HEK293 (cell line): ENCODE data around the gene FKBP9.
A peak's percentile ranks its signal among the peaks of the same experiment; 100 is the strongest.

Experiments used
- HIC1 ChIP-seq: fragments of 450-650 bp; formaldehyde crosslinking; IDR thresholded peaks from 2 replicates; pipeline ENCODE4 v1.5.1; 2016; ENCODE audit warnings: missing biosample characterization, missing genetic modification characterization
- IKZF3 ChIP-seq: fragments of 450-650 bp; IDR thresholded peaks from 2 replicates; pipeline ENCODE4 v1.5.0; 2018; ENCODE audit warnings: missing biosample characterization, mild to moderate bottlenecking, missing genetic modification characterization, moderate library complexity
- KLF16 ChIP-seq: fragments of 450-650 bp; formaldehyde crosslinking; IDR thresholded peaks from 2 replicates; pipeline ENCODE4 v1.5.1; 2017; ENCODE audit warnings: missing biosample characterization, missing genetic modification characterization
- SP2 ChIP-seq: fragments of 450-650 bp; formaldehyde crosslinking; IDR thresholded peaks from 2 replicates; pipeline ENCODE4 v1.5.1; 2016; ENCODE audit warnings: missing biosample characterization, missing genetic modification characterization
- SP3 ChIP-seq: fragments of 450-650 bp; formaldehyde crosslinking; IDR thresholded peaks from 2 replicates; pipeline ENCODE4 v1.5.1; 2016; ENCODE audit warnings: missing biosample characterization, missing genetic modification characterization
- SP7 ChIP-seq: fragments of 450-650 bp; formaldehyde crosslinking; IDR thresholded peaks from 2 replicates; pipeline ENCODE4 v1.5.1; 2016; ENCODE audit warnings: missing biosample characterization, missing genetic modification characterization
- WT1 ChIP-seq: fragments of 450-650 bp; formaldehyde crosslinking; IDR thresholded peaks from 2 replicates; pipeline ENCODE4 v1.5.1; 2016; ENCODE audit warnings: missing biosample characterization, missing genetic modification characterization
- YY1 ChIP-seq: fragments of 450-650 bp; formaldehyde crosslinking; IDR thresholded peaks from 2 replicates; pipeline ENCODE4 v1.5.1; 2018; ENCODE audit warnings: missing biosample characterization, missing genetic modification characterization
- ZBTB20 ChIP-seq: fragments of 450-650 bp; formaldehyde crosslinking; IDR thresholded peaks from 2 replicates; pipeline ENCODE4 v1.5.1; 2016; ENCODE audit warnings: missing biosample characterization, missing genetic modification characterization
- ZBTB7A ChIP-seq: fragments of 450-650 bp; formaldehyde crosslinking; IDR thresholded peaks from 2 replicates; pipeline ENCODE4 v1.5.1; 2016; ENCODE audit warnings: low read depth, missing biosample characterization, missing genetic modification characterization
- ZFP3 ChIP-seq: fragments of 450-650 bp; formaldehyde crosslinking; IDR thresholded peaks from 2 replicates; pipeline ENCODE4 v1.5.1; 2016; ENCODE audit warnings: low read depth, missing biosample characterization, missing genetic modification characterization
- ZFP69B ChIP-seq: fragments of 450-650 bp; formaldehyde crosslinking; IDR thresholded peaks from 2 replicates; pipeline ENCODE4 v1.5.1; 2016; ENCODE audit warnings: missing biosample characterization, missing genetic modification characterization
- ZNF121 ChIP-seq: fragments of 450-650 bp; formaldehyde crosslinking; IDR thresholded peaks from 2 replicates; pipeline ENCODE4 v1.5.1; 2016; ENCODE audit warnings: missing biosample characterization, missing genetic modification characterization
- ZNF132 ChIP-seq: fragments of 450-650 bp; formaldehyde crosslinking; IDR thresholded peaks from 2 replicates; pipeline ENCODE4 v1.5.1; 2017; ENCODE audit warnings: missing biosample characterization, missing genetic modification characterization, borderline replicate concordance
- ZNF19 ChIP-seq: fragments of 450-650 bp; formaldehyde crosslinking; IDR thresholded peaks from 2 replicates; pipeline ENCODE4; 2016; ENCODE audit warnings: missing biosample characterization, missing genetic modification characterization, low read depth
- ZNF202 ChIP-seq: fragments of 450-650 bp; formaldehyde crosslinking; IDR thresholded peaks from 2 replicates; pipeline ENCODE4 v1.5.1; 2016; ENCODE audit warnings: missing biosample characterization, missing genetic modification characterization, borderline replicate concordance
- ZNF223 ChIP-seq: fragments of 450-650 bp; formaldehyde crosslinking; IDR thresholded peaks from 2 replicates; pipeline ENCODE4 v1.5.1; 2016; ENCODE audit warnings: missing biosample characterization, missing genetic modification characterization
- ZNF292 ChIP-seq: fragments of 450-650 bp; formaldehyde crosslinking; IDR thresholded peaks from 2 replicates; pipeline ENCODE4 v1.5.1; 2016; ENCODE audit warnings: low read depth, missing biosample characterization, missing genetic modification characterization, borderline replicate concordance
- ZNF341 ChIP-seq: fragments of 450-650 bp; formaldehyde crosslinking; IDR thresholded peaks from 2 replicates; pipeline ENCODE4; 2016; ENCODE audit warnings: low read depth, missing biosample characterization, missing genetic modification characterization
- ZNF398 ChIP-seq: fragments of 450-650 bp; formaldehyde crosslinking; IDR thresholded peaks from 2 replicates; pipeline ENCODE4 v1.5.1; 2017; ENCODE audit warnings: missing biosample characterization, missing genetic modification characterization
- ZNF426 ChIP-seq: fragments of 450-650 bp; formaldehyde crosslinking; IDR thresholded peaks from 2 replicates; pipeline ENCODE4 v1.5.1; 2017; ENCODE audit warnings: missing biosample characterization, missing genetic modification characterization, mild to moderate bottlenecking, inconsistent platforms, moderate library complexity
- ZNF433 ChIP-seq: fragments of 450-650 bp; formaldehyde crosslinking; IDR thresholded peaks from 2 replicates; pipeline ENCODE4 v1.5.1; 2016; ENCODE audit warnings: missing biosample characterization, missing genetic modification characterization, low read depth
- ZNF513 ChIP-seq: fragments of 450-650 bp; IDR thresholded peaks from 2 replicates; pipeline ENCODE4 v1.5.1; 2018; ENCODE audit warnings: missing biosample characterization, missing genetic modification characterization
- ZNF514 ChIP-seq: fragments of 450-650 bp; formaldehyde crosslinking; IDR thresholded peaks from 2 replicates; pipeline ENCODE4 v1.5.1; 2016; ENCODE audit warnings: missing biosample characterization, missing genetic modification characterization
- ZNF555 ChIP-seq: fragments of 450-650 bp; formaldehyde crosslinking; conservative IDR thresholded peaks from 2 replicates; pipeline ENCODE4 v1.5.1; 2017; ENCODE audit warnings: missing biosample characterization, mild to moderate bottlenecking, missing genetic modification characterization, inconsistent platforms
- ZNF654 ChIP-seq: fragments of 450-650 bp; formaldehyde crosslinking; IDR thresholded peaks from 2 replicates; pipeline ENCODE4 v1.5.1; 2016; ENCODE audit warnings: low read depth, missing biosample characterization, missing genetic modification characterization
- ZNF76 ChIP-seq: fragments of 450-650 bp; formaldehyde crosslinking; IDR thresholded peaks from 2 replicates; pipeline ENCODE4; 2016; ENCODE audit warnings: low read depth, missing biosample characterization, missing genetic modification characterization, borderline replicate concordance
- ZNF843 ChIP-seq: fragments of 450-650 bp; formaldehyde crosslinking; IDR thresholded peaks from 2 replicates; pipeline ENCODE4 v1.5.1; 2016; ENCODE audit warnings: missing biosample characterization, missing genetic modification characterization
- TF ChIP-seq, protein P1 (sequence below): fragments of 450-650 bp; formaldehyde crosslinking; IDR thresholded peaks from 2 replicates; pipeline ENCODE4 v1.5.1; 2016; ENCODE audit warnings: missing biosample characterization, missing genetic modification characterization
- TF ChIP-seq, protein P2 (sequence below): fragments of 450-650 bp; formaldehyde crosslinking; IDR thresholded peaks from 2 replicates; pipeline ENCODE4 v1.5.1; 2016; ENCODE audit warnings: missing biosample characterization, missing genetic modification characterization

Gene FKBP9

GRCh38 chr7:32957326-32958045 is at the start of gene FKBP9 (continued):
- TF ChIP-seq ZNF513 (tag by site-specific recombination) (no peak), ZNF398 (tag by site-specific recombination) (peak; percentile 42; the same call in 1 of the 2 replicates), SP2 (tag by site-specific recombination) (peak; percentile 70), ZNF843 (no peak), ZNF132 (tag by site-specific recombination) (no peak), ZNF76 (tag by site-specific recombination) (no peak), ZBTB7A (tag by site-specific recombination) (no peak), ZBTB20 (peak; percentile 55; the same call in 1 of the 2 replicates), WT1 (tag by site-specific recombination) (peak; percentile 24; the same call in 1 of the 2 replicates), IKZF3 (tag by site-specific recombination) (peak; percentile 91), KLF16 (tag by site-specific recombination) (0 out of 2 replicates have a peak, but pooled peaks have one; percentile 26), HIC1 (tag by site-specific recombination) (peak; percentile 68), ZNF121 (tag by site-specific recombination) (no peak), SP3 (tag by site-specific recombination) (peak; percentile 60), ZNF426 (no peak), ZNF341 (tag by site-specific recombination) (no peak), ZFP3 (tag by site-specific recombination) (no peak), ZNF223 (tag by site-specific recombination) (no peak), ZNF514 (no peak), YY1 (tag by site-specific recombination) (0 out of 2 replicates have a peak, but pooled peaks have one; percentile 35), ZNF202 (tag by site-specific recombination) (no peak), ZNF433 (no peak), ZNF292 (no peak), SP7 (peak; percentile 22; the same call in 1 of the 2 replicates), ZNF19 (no peak), ZFP69B (tag by site-specific recombination) (no peak), ZNF555 (no peak), ZNF654 (tag by site-specific recombination) (no peak)
- TF ChIP-seq, protein P1, sequence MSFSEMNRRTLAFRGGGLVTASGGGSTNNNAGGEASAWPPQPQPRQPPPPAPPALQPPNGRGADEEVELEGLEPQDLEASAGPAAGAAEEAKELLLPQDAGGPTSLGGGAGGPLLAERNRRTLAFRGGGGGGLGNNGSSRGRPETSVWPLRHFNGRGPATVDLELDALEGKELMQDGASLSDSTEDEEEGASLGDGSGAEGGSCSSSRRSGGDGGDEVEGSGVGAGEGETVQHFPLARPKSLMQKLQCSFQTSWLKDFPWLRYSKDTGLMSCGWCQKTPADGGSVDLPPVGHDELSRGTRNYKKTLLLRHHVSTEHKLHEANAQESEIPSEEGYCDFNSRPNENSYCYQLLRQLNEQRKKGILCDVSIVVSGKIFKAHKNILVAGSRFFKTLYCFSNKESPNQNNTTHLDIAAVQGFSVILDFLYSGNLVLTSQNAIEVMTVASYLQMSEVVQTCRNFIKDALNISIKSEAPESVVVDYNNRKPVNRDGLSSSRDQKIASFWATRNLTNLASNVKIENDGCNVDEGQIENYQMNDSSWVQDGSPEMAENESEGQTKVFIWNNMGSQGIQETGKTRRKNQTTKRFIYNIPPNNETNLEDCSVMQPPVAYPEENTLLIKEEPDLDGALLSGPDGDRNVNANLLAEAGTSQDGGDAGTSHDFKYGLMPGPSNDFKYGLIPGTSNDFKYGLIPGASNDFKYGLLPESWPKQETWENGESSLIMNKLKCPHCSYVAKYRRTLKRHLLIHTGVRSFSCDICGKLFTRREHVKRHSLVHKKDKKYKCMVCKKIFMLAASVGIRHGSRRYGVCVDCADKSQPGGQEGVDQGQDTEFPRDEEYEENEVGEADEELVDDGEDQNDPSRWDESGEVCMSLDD (tag by site-specific recombination) = no peak
- TF ChIP-seq, protein P2, sequence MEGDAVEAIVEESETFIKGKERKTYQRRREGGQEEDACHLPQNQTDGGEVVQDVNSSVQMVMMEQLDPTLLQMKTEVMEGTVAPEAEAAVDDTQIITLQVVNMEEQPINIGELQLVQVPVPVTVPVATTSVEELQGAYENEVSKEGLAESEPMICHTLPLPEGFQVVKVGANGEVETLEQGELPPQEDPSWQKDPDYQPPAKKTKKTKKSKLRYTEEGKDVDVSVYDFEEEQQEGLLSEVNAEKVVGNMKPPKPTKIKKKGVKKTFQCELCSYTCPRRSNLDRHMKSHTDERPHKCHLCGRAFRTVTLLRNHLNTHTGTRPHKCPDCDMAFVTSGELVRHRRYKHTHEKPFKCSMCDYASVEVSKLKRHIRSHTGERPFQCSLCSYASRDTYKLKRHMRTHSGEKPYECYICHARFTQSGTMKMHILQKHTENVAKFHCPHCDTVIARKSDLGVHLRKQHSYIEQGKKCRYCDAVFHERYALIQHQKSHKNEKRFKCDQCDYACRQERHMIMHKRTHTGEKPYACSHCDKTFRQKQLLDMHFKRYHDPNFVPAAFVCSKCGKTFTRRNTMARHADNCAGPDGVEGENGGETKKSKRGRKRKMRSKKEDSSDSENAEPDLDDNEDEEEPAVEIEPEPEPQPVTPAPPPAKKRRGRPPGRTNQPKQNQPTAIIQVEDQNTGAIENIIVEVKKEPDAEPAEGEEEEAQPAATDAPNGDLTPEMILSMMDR (tag by site-specific recombination) = 0 out of 2 replicates have a peak, but pooled peaks have one; percentile 7
